Astrocyte (in vitro differentiated cells and primary cell): ENCODE measurements around the gene MN1. TPM values are rescaled to one million over a fixed set of nuclear protein-coding genes. Genes with fewer than 3 reads are reported as not detected.
A peak's percentile ranks its signal among the peaks of the same experiment; 100 is the strongest.

Source experiments
- DNase-seq: peaks from one replicate; pipeline ENCODE4 v3.0.0-alpha.2; 2010; ENCODE audit warnings: low read depth
- FAIRE-seq: peaks from 2 replicates; lab custom pipeline; 2011; peaks lifted over from hg19 to GRCh38; lab: Jason Lieb, UNC
- H2AFZ ChIP-seq: 2 replicates; pipeline ENCODE4 v1.6.0; 2012; ENCODE audit warnings: low read depth, low read length, inconsistent platforms
- H3K27ac ChIP-seq: 2 replicates; pipeline ENCODE4 v1.5.1; 2011; ENCODE audit warnings: low read depth, low read length, inconsistent platforms
- H3K27me3 ChIP-seq: 2 replicates; pipeline ENCODE4 v1.6.0; 2011; ENCODE audit warnings: low read length, inconsistent platforms; ENCODE audit not compliant: insufficient read depth
- H3K36me3 ChIP-seq: 2 replicates; pipeline ENCODE4 v1.5.1; 2011; ENCODE audit warnings: low read length, inconsistent platforms; ENCODE audit not compliant: insufficient read depth
- H3K4me1 ChIP-seq: 2 replicates; pipeline ENCODE4 v1.5.1; 2011; ENCODE audit warnings: low read length, inconsistent platforms; ENCODE audit not compliant: insufficient read depth
- H3K4me2 ChIP-seq: 2 replicates; pipeline ENCODE4 v1.6.0; 2012; ENCODE audit warnings: low read length, inconsistent platforms
- H3K4me3 ChIP-seq: 2 replicates; pipeline ENCODE4 v1.5.1; 2011; ENCODE audit warnings: low read depth, mild to moderate bottlenecking, low read length, inconsistent platforms; ENCODE audit not compliant: insufficient read depth
- H3K79me2 ChIP-seq: 2 replicates; pipeline ENCODE4 v1.6.0; 2012; ENCODE audit warnings: mild to moderate bottlenecking, low read length, inconsistent platforms; ENCODE audit not compliant: insufficient read depth
- H3K9ac ChIP-seq: 2 replicates; pipeline ENCODE4 v1.6.0; 2012; ENCODE audit warnings: mild to moderate bottlenecking, low read length, inconsistent platforms
- H3K9me3 ChIP-seq: 2 replicates; pipeline ENCODE4 v1.5.1; 2012; ENCODE audit warnings: low read depth, mild to moderate bottlenecking, low read length, inconsistent platforms; ENCODE audit not compliant: insufficient read depth
- H4K20me1 ChIP-seq: 2 replicates; pipeline ENCODE4 v1.6.0; 2012; ENCODE audit warnings: low read length, inconsistent platforms; ENCODE audit not compliant: insufficient read depth
- H3K27ac Mint-ChIP-seq: one replicate; pipeline ENCODE4 v1.8.0; 2021; ENCODE audit warnings: mild to moderate bottlenecking, mixed read lengths; ENCODE audit not compliant: unreplicated experiment
- H3K27me3 Mint-ChIP-seq: one replicate; pipeline ENCODE4 v1.8.0; 2021; ENCODE audit warnings: low read depth, mixed read lengths; ENCODE audit not compliant: unreplicated experiment
- H3K36me3 Mint-ChIP-seq: one replicate; pipeline ENCODE4 v1.8.0; 2021; ENCODE audit warnings: low read depth, mixed read lengths; ENCODE audit not compliant: unreplicated experiment
- H3K4me1 Mint-ChIP-seq: one replicate; pipeline ENCODE4 v1.8.0; 2021; ENCODE audit warnings: low read depth, mixed read lengths; ENCODE audit not compliant: unreplicated experiment
- H3K4me3 Mint-ChIP-seq: one replicate; pipeline ENCODE4 v1.8.0; 2021; ENCODE audit warnings: mild to moderate bottlenecking, moderate library complexity, mixed read lengths; ENCODE audit not compliant: unreplicated experiment
- H3K9me3 Mint-ChIP-seq: one replicate; pipeline ENCODE4 v1.8.0; 2021; ENCODE audit warnings: mild to moderate bottlenecking, mixed read lengths; ENCODE audit not compliant: unreplicated experiment
- CTCF ChIP-seq: IDR thresholded peaks from 2 replicates; pipeline ENCODE4 v1.5.1; 2011; ENCODE audit warnings: low read depth, mild to moderate bottlenecking, inconsistent platforms, low read length, moderate library complexity; ENCODE audit not compliant: insufficient read depth
- EZH2 ChIP-seq: IDR thresholded peaks from 2 replicates; pipeline ENCODE4 v1.6.1; 2012; ENCODE audit warnings: mild to moderate bottlenecking, low read length, inconsistent platforms; ENCODE audit not compliant: insufficient read depth
- total RNA-seq: library from RNA; stranded (reverse); gene quantifications from 2 replicates; pipeline ENCODE4 v1.2.1, GENCODE V29; 2021

MN1 gene
- total RNA-seq, 1 donor from 2014 or later, result 98.6 TPM

DNA sequence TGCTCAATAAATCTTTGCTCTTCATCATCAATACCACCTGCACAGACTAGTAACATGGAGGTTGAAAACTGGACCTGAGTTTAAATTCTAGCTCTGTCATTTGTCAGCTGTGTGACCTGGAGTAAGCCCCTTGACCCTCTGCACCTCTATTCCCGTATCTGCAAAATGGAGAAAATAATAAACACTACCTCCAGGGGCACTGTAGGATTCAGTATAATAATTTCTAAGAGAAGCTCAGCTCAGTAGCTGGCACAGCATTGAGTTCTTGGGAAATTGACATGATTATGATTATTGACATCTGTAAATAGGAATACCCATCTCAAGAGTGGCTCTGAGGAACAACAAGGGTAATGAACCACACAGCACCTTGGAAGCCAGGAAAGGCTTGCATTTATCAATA lies 78.4 kb downstream of the MN1 start:
- H3K4me2 ChIP-seq, result no peak overlapping the region
- no peaks in the 10 kb centered on the region for H4K20me1 ChIP-seq
- H3K9me3 ChIP-seq, result no peaks in the 10 kb centered on the region
- no peak overlapping the region for H3K9ac ChIP-seq
- DNase-seq, result no peak
- H3K36me3 ChIP-seq, result no peaks in the 10 kb centered on the region
- no peak overlapping the region for H3K27ac ChIP-seq
- Mint-ChIP-seq H3K4me1 (peaks cover 21% of the 10 kb centered on the region), H3K27ac (no peak overlapping the region), H3K27me3 (no peaks in the 10 kb centered on the region), H3K36me3 (peaks cover 1% of the 10 kb centered on the region), H3K9me3 (peaks cover 5% of the 10 kb centered on the region), H3K4me3 (no peak overlapping the region)
- peak; percentile 32 for FAIRE-seq
- TF ChIP-seq EZH2 (no peak), CTCF (no peak)
- H3K79me2 ChIP-seq, result no peaks in the 10 kb centered on the region
- H3K4me3 ChIP-seq, result no peak overlapping the region
- H3K4me1 ChIP-seq, result peaks cover 19% of the 10 kb centered on the region
- H2AFZ ChIP-seq, result no peak overlapping the region
- H3K27me3 ChIP-seq, result no peaks in the 10 kb centered on the region

DNA sequence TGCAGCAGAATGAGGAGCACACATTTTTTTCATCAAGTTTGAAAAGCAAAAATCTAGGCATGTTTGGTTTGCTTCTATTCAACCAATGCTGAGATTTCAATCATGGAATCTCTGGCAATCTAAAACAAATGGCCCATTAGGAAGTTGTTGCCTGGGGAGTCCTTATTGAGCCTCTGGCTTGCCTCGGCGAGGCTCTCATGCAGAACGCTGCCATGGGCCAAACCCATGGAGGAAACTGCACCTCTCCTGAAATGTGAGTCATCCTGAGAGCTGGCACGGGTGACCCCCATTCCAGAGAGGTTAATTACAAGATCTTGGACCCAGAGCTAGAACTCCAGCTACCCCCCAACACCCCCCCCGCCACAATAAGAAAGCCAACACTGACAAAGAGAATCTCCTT lies 80.7 kb downstream of the MN1 start:
- no peaks in the 10 kb centered on the region for H3K79me2 ChIP-seq
- H3K27me3 ChIP-seq, result no peaks in the 10 kb centered on the region
- no peak overlapping the region for H3K4me3 ChIP-seq
- Mint-ChIP-seq H3K4me1 (peaks cover 13% of the 10 kb centered on the region), H3K9me3 (peaks cover 5% of the 10 kb centered on the region), H3K27me3 (no peaks in the 10 kb centered on the region), H3K36me3 (peaks cover 1% of the 10 kb centered on the region), H3K27ac (no peak overlapping the region), H3K4me3 (no peak overlapping the region)
- no peaks in the 10 kb centered on the region for H4K20me1 ChIP-seq
- TF ChIP-seq EZH2 (no peak), CTCF (no peak)
- H3K27ac ChIP-seq, result no peak overlapping the region
- H3K9ac ChIP-seq, result no peak overlapping the region
- peaks cover 12% of the 10 kb centered on the region for H3K4me1 ChIP-seq
- H3K9me3 ChIP-seq, result peaks cover 3% of the 10 kb centered on the region
- DNase-seq (no peak), FAIRE-seq (peak; percentile 17)
- H3K36me3 ChIP-seq, result no peaks in the 10 kb centered on the region
- no peak overlapping the region for H2AFZ ChIP-seq
- H3K4me2 ChIP-seq, result no peak overlapping the region

GRCh38 chr22:27719535-27720227 lies 81.9 kb downstream of the MN1 start:
- FAIRE-seq (no peak), DNase-seq (no peak)
- Histone ChIP-seq H3K27me3 (no peaks in the 10 kb centered on the region), H3K36me3 (no peaks in the 10 kb centered on the region), H3K27ac (no peak overlapping the region), H3K4me1 (peaks cover 12% of the 10 kb centered on the region), H3K9me3 (peaks cover 3% of the 10 kb centered on the region), H3K9ac (no peak overlapping the region), H4K20me1 (no peaks in the 10 kb centered on the region), H3K79me2 (no peaks in the 10 kb centered on the region), H3K4me2 (no peak overlapping the region), H3K4me3 (no peak overlapping the region), H2AFZ (peak overlapping the region; percentile 57)
- Mint-ChIP-seq H3K36me3 (peaks cover 1% of the 10 kb centered on the region), H3K27ac (no peak overlapping the region), H3K4me1 (peaks cover 12% of the 10 kb centered on the region), H3K9me3 (peaks cover 5% of the 10 kb centered on the region), H3K4me3 (no peak overlapping the region), H3K27me3 (no peaks in the 10 kb centered on the region)
- TF ChIP-seq CTCF (no peak), EZH2 (no peak)
